Measurements from ENCODE around the gene BCAS3. TPM values are rescaled to one million over a fixed set of nuclear protein-coding genes. Genes with fewer than 3 reads are reported as not detected.

BCAS3 gene
- total and polyA plus RNA-seq, 4 experiments from 2014 or later = 27.0 to 45.2 (median 41.2) TPM

DNA sequence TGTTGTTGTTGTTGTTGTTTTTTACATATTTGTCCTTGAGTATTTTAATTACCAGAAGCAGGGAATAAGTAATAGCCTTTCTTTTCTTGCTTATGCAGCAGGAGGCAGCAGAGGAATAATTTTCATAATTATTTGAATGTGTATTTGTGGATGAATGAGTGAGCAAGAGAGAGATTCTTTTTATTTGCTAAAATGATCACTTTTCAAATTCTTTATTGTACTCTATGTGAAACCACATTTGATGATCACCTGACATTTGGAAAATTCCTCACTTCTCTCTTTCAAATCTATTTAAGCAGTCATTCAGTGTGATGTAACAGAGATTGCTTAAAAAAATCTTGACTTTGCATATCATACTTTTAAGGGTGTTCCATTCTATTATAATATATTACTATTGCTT is 223.6 kb downstream of the BCAS3 start:
- peaks cover 16 to 37% of the 10 kb centered on the region in 2 donors for H3K36me3 Mint-ChIP-seq
- Histone ChIP-seq H3K27ac (ENCODE audit: low read depth, low read length) (no peak overlapping the region), H3K4me1 (ENCODE audit: insufficient read depth, low read length) (no peaks in the 10 kb centered on the region), H3K36me3 (ENCODE audit: insufficient read depth, low read length) (peaks cover 3% of the 10 kb centered on the region), H3K4me3 (ENCODE audit: low read length in 2 of 2) (no peak overlapping the region), H3K27me3 (ENCODE audit: insufficient read depth, low read length) (no peaks in the 10 kb centered on the region), H3K9me3 (ENCODE audit: control insufficient read depth in 1 of 2, low read length in 2 of 2) (peaks cover 0 to 5% of the 10 kb centered on the region in 2 donors)
- no peak for DNase-seq
- H3K4me3 Mint-ChIP-seq = no peak overlapping the region
- ChIA-PET CTCF (ENCODE audit: partially characterized antibody) (no interaction called here), POLR2A (ENCODE audit: partially characterized antibody) (no interaction called here)
- no peaks in the 10 kb centered on the region for H3K27me3 Mint-ChIP-seq
- peaks cover 3 to 23% (median 14%) of the 10 kb centered on the region in 8 donors for H3K9me3 Mint-ChIP-seq
- intact Hi-C loops (cut with micrococcal nuclease) = no loop called here
- peaks cover 0 to 1% (median 0%) of the 10 kb centered on the region in 4 donors for H3K4me1 Mint-ChIP-seq
- H3K27ac Mint-ChIP-seq = no peak overlapping the region

GRCh38 chr17:60901806-60902205 is 224.2 kb downstream of the BCAS3 start:
- ChIA-PET POLR2A (ENCODE audit: partially characterized antibody) (no interaction called here), CTCF (ENCODE audit: partially characterized antibody) (no interaction called here)
- H3K36me3 Mint-ChIP-seq = peaks cover 15 to 34% of the 10 kb centered on the region in 2 donors
- no peak for DNase-seq
- Histone ChIP-seq H3K27ac (ENCODE audit: low read depth, low read length) (no peak overlapping the region), H3K4me1 (ENCODE audit: insufficient read depth, low read length) (no peaks in the 10 kb centered on the region), H3K27me3 (ENCODE audit: insufficient read depth, low read length) (no peaks in the 10 kb centered on the region), H3K36me3 (ENCODE audit: insufficient read depth, low read length) (peaks cover 3% of the 10 kb centered on the region), H3K9me3 (ENCODE audit: control insufficient read depth in 1 of 2, low read length in 2 of 2) (peaks cover 0 to 5% of the 10 kb centered on the region in 2 donors), H3K4me3 (ENCODE audit: low read length in 2 of 2) (no peak overlapping the region)
- H3K4me3 Mint-ChIP-seq = no peak overlapping the region
- peaks cover 0 to 1% (median 0%) of the 10 kb centered on the region in 4 donors for H3K4me1 Mint-ChIP-seq
- intact Hi-C loops (cut with micrococcal nuclease) = no loop called here
- H3K27ac Mint-ChIP-seq = no peak overlapping the region
- H3K9me3 Mint-ChIP-seq = peaks cover 3 to 17% (median 11%) of the 10 kb centered on the region in 8 donors
- no peaks in the 10 kb centered on the region for H3K27me3 Mint-ChIP-seq

- no peak for DNase-seq
- CTCF ChIA-PET (ENCODE audit: partially characterized antibody) = no interaction called here
- Mint-ChIP-seq H3K36me3 (peaks cover 12 to 33% of the 10 kb centered on the region in 2 donors), H3K27ac (no peak overlapping the region), H3K4me1 (peaks cover 0 to 1% (median 0%) of the 10 kb centered on the region in 4 donors), H3K27me3 (no peaks in the 10 kb centered on the region), H3K4me3 (no peak overlapping the region), H3K9me3 (peaks cover 0 to 11% (median 6%) of the 10 kb centered on the region in 8 donors)
- Histone ChIP-seq H3K4me1 (ENCODE audit: insufficient read depth, low read length) (no peaks in the 10 kb centered on the region), H3K9me3 (ENCODE audit: control insufficient read depth in 1 of 2, low read length in 2 of 2) (peaks cover 0 to under 1% of the 10 kb centered on the region in 2 donors), H3K36me3 (ENCODE audit: insufficient read depth, low read length) (peaks cover 3% of the 10 kb centered on the region), H3K27ac (ENCODE audit: low read depth, low read length) (no peak overlapping the region), H3K27me3 (ENCODE audit: insufficient read depth, low read length) (no peaks in the 10 kb centered on the region), H3K4me3 (ENCODE audit: low read length in 2 of 2) (no peak overlapping the region)
- POLR2A ChIA-PET (ENCODE audit: partially characterized antibody) = no interaction called here
- intact Hi-C loops (cut with micrococcal nuclease) = no loop called here
Measured at GRCh38 chr17:60902399-60902798, 224.7 kb downstream of the BCAS3 start.

DNA sequence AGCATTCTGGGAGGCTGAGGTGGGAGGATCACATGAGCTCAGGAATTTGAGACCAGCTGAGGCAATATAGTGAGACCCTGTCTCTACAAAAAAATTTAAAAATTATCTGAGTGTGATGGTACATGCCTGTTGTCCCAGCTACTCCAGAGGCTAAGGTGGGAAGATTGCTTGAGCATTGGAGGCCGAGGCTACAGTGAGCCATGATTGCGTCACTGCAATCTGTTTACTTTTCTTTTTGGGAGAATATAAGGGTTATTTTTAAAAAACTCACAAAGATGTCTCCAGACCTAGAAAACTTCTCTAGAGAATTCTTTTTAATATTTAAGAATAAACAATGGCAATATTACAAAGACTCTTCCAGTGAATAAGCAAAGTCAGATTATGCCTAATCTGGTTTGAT is 226.9 kb downstream of the BCAS3 start:
- peaks cover 9 to 23% of the 10 kb centered on the region in 2 donors for H3K36me3 Mint-ChIP-seq
- ChIA-PET POLR2A (ENCODE audit: partially characterized antibody) (no interaction called here), CTCF (ENCODE audit: partially characterized antibody) (no interaction called here)
- H3K27me3 ChIP-seq (ENCODE audit: insufficient read depth, low read length) = no peaks in the 10 kb centered on the region
- H3K4me1 Mint-ChIP-seq = peaks cover 0 to 1% (median 0%) of the 10 kb centered on the region in 4 donors
- no peak overlapping the region for H3K27ac ChIP-seq (ENCODE audit: low read depth, low read length)
- H3K27me3 Mint-ChIP-seq = no peaks in the 10 kb centered on the region
- H3K4me3 ChIP-seq (ENCODE audit: low read length in 2 of 2) = no peak overlapping the region
- intact Hi-C loops (cut with micrococcal nuclease) = no loop called here
- H3K36me3 ChIP-seq (ENCODE audit: insufficient read depth, low read length) = peaks cover 3% of the 10 kb centered on the region
- H3K27ac Mint-ChIP-seq = no peak overlapping the region
- H3K4me1 ChIP-seq (ENCODE audit: insufficient read depth, low read length) = no peaks in the 10 kb centered on the region
- no peak overlapping the region for H3K4me3 Mint-ChIP-seq
- no peak for DNase-seq
- no peaks in the 10 kb centered on the region for H3K9me3 ChIP-seq (ENCODE audit: control insufficient read depth in 1 of 2, low read length in 2 of 2)
- H3K9me3 Mint-ChIP-seq = no peaks in the 10 kb centered on the region

DNA sequence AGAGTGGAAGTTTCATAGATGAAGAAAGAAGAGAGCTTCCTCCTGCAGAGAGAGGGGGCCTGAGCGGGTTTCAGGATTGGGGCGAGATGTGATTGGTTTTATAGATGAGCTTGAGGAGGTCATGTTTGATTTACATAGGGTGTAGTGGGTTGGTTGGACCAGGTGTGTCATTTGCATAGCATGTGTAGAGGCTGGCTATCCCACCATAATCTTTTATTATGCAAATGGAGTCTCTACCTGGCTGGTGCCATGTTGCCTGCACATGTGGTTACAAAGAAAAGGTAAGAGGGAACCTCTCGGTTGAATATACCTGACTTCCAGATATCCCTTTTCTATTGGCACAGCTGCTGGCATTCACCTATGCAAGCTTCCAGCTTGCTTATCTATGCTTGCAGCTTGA is 228.1 kb downstream of the BCAS3 start:
- Histone ChIP-seq H3K36me3 (ENCODE audit: insufficient read depth, low read length) (peaks cover 3% of the 10 kb centered on the region), H3K27ac (ENCODE audit: low read depth, low read length) (no peak overlapping the region), H3K4me3 (ENCODE audit: low read length in 2 of 2) (no peak overlapping the region), H3K27me3 (ENCODE audit: insufficient read depth, low read length) (no peaks in the 10 kb centered on the region), H3K4me1 (ENCODE audit: insufficient read depth, low read length) (no peaks in the 10 kb centered on the region), H3K9me3 (ENCODE audit: control insufficient read depth in 1 of 2, low read length in 2 of 2) (no peaks in the 10 kb centered on the region)
- H3K9me3 Mint-ChIP-seq = no peaks in the 10 kb centered on the region
- DNase-seq = no peak
- peaks cover 12 to 27% of the 10 kb centered on the region in 2 donors for H3K36me3 Mint-ChIP-seq
- intact Hi-C loops (cut with micrococcal nuclease) = no loop called here
- ChIA-PET CTCF (ENCODE audit: partially characterized antibody) (no interaction called here), POLR2A (ENCODE audit: partially characterized antibody) (no interaction called here)
- H3K27ac Mint-ChIP-seq = no peak overlapping the region
- no peaks in the 10 kb centered on the region for H3K4me1 Mint-ChIP-seq
- H3K27me3 Mint-ChIP-seq = no peaks in the 10 kb centered on the region
- H3K4me3 Mint-ChIP-seq = no peak overlapping the region

DNA sequence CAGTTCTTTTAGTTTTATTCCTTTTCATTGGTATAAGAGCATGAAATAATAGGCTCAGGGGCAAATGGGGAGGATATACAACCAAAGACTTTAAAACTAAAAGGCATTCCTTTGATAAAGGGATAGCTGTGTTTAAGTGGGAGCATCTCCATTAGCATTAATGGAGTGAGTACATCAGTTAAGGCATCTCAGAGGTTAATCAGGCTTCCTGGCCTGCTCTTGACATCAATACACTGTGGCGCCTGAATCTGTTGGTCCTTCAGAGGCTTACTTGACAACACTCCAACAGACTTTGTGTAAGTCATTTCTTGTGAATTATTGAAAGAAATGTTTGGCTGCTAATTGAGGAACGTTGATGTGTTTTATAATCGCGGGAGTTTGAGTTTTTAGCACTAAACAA is 230.7 kb downstream of the BCAS3 start:
- no peaks in the 10 kb centered on the region for H3K4me1 Mint-ChIP-seq
- POLR2A ChIA-PET (ENCODE audit: partially characterized antibody) = no interaction called here

GRCh38 chr17:60909405-60909804 is 231.8 kb downstream of the BCAS3 start:
- Mint-ChIP-seq H3K36me3 (peaks cover 12 to 39% of the 10 kb centered on the region in 2 donors), H3K9me3 (no peaks in the 10 kb centered on the region), H3K4me3 (no peak overlapping the region), H3K27ac (no peak overlapping the region), H3K27me3 (no peaks in the 10 kb centered on the region), H3K4me1 (no peaks in the 10 kb centered on the region)
- Histone ChIP-seq H3K4me1 (ENCODE audit: insufficient read depth, low read length) (no peaks in the 10 kb centered on the region), H3K4me3 (ENCODE audit: low read length in 2 of 2) (no peak overlapping the region), H3K27me3 (ENCODE audit: insufficient read depth, low read length) (no peaks in the 10 kb centered on the region), H3K36me3 (ENCODE audit: insufficient read depth, low read length) (no peaks in the 10 kb centered on the region), H3K9me3 (ENCODE audit: control insufficient read depth in 1 of 2, low read length in 2 of 2) (no peaks in the 10 kb centered on the region), H3K27ac (ENCODE audit: low read depth, low read length) (no peak overlapping the region)
- POLR2A ChIA-PET (ENCODE audit: partially characterized antibody) = no interaction called here
- no peak for DNase-seq
- CTCF ChIA-PET (ENCODE audit: partially characterized antibody) = no interaction called here
- intact Hi-C loops (cut with micrococcal nuclease) = no loop called here

More for the DNA sequence above, 230.7 kb downstream of the BCAS3 start:
- Mint-ChIP-seq H3K36me3 (peaks cover 10 to 35% of the 10 kb centered on the region in 2 donors), H3K27ac (no peak overlapping the region), H3K27me3 (no peaks in the 10 kb centered on the region), H3K9me3 (no peaks in the 10 kb centered on the region), H3K4me3 (no peak overlapping the region)
- Histone ChIP-seq H3K27ac (ENCODE audit: low read depth, low read length) (no peak overlapping the region), H3K27me3 (ENCODE audit: insufficient read depth, low read length) (no peaks in the 10 kb centered on the region), H3K9me3 (ENCODE audit: control insufficient read depth in 1 of 2, low read length in 2 of 2) (no peaks in the 10 kb centered on the region), H3K4me3 (ENCODE audit: low read length in 2 of 2) (no peak overlapping the region), H3K36me3 (ENCODE audit: insufficient read depth, low read length) (no peaks in the 10 kb centered on the region), H3K4me1 (ENCODE audit: insufficient read depth, low read length) (no peaks in the 10 kb centered on the region)
- CTCF ChIA-PET (ENCODE audit: partially characterized antibody) = no interaction called here
- intact Hi-C loops (cut with micrococcal nuclease) = no loop called here
- no peak for DNase-seq

DNA sequence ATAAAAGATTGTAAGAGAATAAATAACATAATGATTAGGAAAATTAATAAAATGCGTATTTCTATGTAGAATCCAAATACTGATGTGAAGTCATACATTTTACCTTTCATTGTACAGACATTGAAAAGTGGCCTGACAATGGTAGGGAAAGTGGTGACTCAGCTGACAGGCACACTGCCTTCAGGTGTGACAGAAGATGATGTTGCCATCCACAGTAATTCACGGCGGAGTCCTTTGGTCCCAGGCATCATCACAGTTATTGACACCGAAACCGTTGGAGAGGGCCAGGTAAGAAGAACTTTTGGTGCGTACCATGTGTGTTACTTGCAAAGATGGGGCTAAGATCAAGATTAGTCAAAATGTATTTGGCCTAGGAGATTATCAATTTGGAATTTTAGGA is 232.8 kb downstream of the BCAS3 start:
- H3K4me3 ChIP-seq (ENCODE audit: low read length in 2 of 2) = no peak overlapping the region
- ChIA-PET POLR2A (ENCODE audit: partially characterized antibody) (no interaction called here), CTCF (ENCODE audit: partially characterized antibody) (no interaction called here)
- no peaks in the 10 kb centered on the region for H3K27me3 ChIP-seq (ENCODE audit: insufficient read depth, low read length)
- no peak overlapping the region for H3K27ac ChIP-seq (ENCODE audit: low read depth, low read length)
- intact Hi-C loops (cut with micrococcal nuclease) = no loop called here
- H3K4me1 Mint-ChIP-seq = no peaks in the 10 kb centered on the region
- peaks cover 0 to 6% (median 2%) of the 10 kb centered on the region in 8 donors for H3K9me3 Mint-ChIP-seq
- H3K27me3 Mint-ChIP-seq = no peaks in the 10 kb centered on the region
- H3K36me3 ChIP-seq (ENCODE audit: insufficient read depth, low read length) = no peaks in the 10 kb centered on the region
- H3K4me3 Mint-ChIP-seq = no peak overlapping the region
- no peak for DNase-seq
- no peaks in the 10 kb centered on the region for H3K9me3 ChIP-seq (ENCODE audit: control insufficient read depth in 1 of 2, low read length in 2 of 2)
- peaks cover 16 to 43% of the 10 kb centered on the region in 2 donors for H3K36me3 Mint-ChIP-seq
- no peaks in the 10 kb centered on the region for H3K4me1 ChIP-seq (ENCODE audit: insufficient read depth, low read length)
- no peak overlapping the region for H3K27ac Mint-ChIP-seq
